H9 (cell line): ENCODE data around the gene PPT1. TPM values are rescaled to one million over a fixed set of nuclear protein-coding genes. Genes with fewer than 3 reads are reported as not detected.

Source experiments
- DNase-seq: peaks from one replicate; pipeline ENCODE4 v3.0.0-alpha.2; 2017
- H2AFZ ChIP-seq: one replicate; pipeline ENCODE4 v1.6.1; 2013; ENCODE audit warnings: mild to moderate bottlenecking, low read length, control low read depth, moderate library complexity
- H2AK5ac ChIP-seq: 2 replicates; pipeline ENCODE4 v1.6.1; 2013; ENCODE audit warnings: low read length, control low read depth, mixed read lengths; ENCODE audit not compliant: insufficient read length
- H2BK120ac ChIP-seq: one replicate; pipeline ENCODE4 v1.6.1; 2013; ENCODE audit warnings: low read depth, mild to moderate bottlenecking, low read length, control low read depth, inconsistent platforms; ENCODE audit not compliant: poor library complexity, severe bottlenecking
- H2BK12ac ChIP-seq: 2 replicates; pipeline ENCODE4 v1.6.1; 2013; ENCODE audit warnings: low read length, control low read depth, mixed read lengths, low read depth; ENCODE audit not compliant: insufficient read length
- H2BK15ac ChIP-seq: 2 replicates; pipeline ENCODE4 v1.6.1; 2013; ENCODE audit warnings: low read depth, low read length, control low read depth
- H2BK20ac ChIP-seq: one replicate; pipeline ENCODE4 v1.6.1; 2013; ENCODE audit warnings: low read depth, mild to moderate bottlenecking, low read length, control low read depth, inconsistent platforms; ENCODE audit not compliant: poor library complexity, severe bottlenecking
- H2BK5ac ChIP-seq: 2 replicates; pipeline ENCODE4 v1.6.1; 2013; ENCODE audit warnings: low read length, control low read depth, mixed read lengths; ENCODE audit not compliant: insufficient read length
- H3K14ac ChIP-seq: 2 replicates; pipeline ENCODE4 v1.6.1; 2013; ENCODE audit warnings: low read length, control low read depth; ENCODE audit not compliant: insufficient read depth
- H3K18ac ChIP-seq: 2 replicates; pipeline ENCODE4 v1.6.1; 2013; ENCODE audit warnings: low read depth, mild to moderate bottlenecking, mixed read lengths, low read length, control low read depth; ENCODE audit not compliant: insufficient read length
- H3K23ac ChIP-seq: 2 replicates; pipeline ENCODE4 v1.6.1; 2013; ENCODE audit warnings: low read length, control low read depth, mixed read lengths, low read depth; ENCODE audit not compliant: insufficient read length
- H3K23me2 ChIP-seq: 2 replicates; pipeline ENCODE4 v1.6.1; 2013; ENCODE audit warnings: low read depth, mild to moderate bottlenecking, mixed read lengths, low read length, control low read depth; ENCODE audit not compliant: insufficient read length, poor library complexity, severe bottlenecking
- H3K27ac ChIP-seq: 2 replicates; pipeline ENCODE4 v1.5.1; 2013; ENCODE audit warnings: low read length, control low read depth, mixed read lengths, low read depth; ENCODE audit not compliant: insufficient read length
- H3K27me3 ChIP-seq: 2 replicates; pipeline ENCODE4 v1.6.1; 2013; ENCODE audit warnings: low read length, control low read depth, inconsistent platforms; ENCODE audit not compliant: insufficient read depth
- H3K4ac ChIP-seq: 2 replicates; pipeline ENCODE4 v1.6.1; 2013; ENCODE audit warnings: low read depth, mild to moderate bottlenecking, control low read depth, inconsistent platforms, low read length, moderate library complexity
- H3K4me1 ChIP-seq: 2 replicates; pipeline ENCODE4 v1.6.1; 2013; ENCODE audit warnings: low read length, control low read depth, inconsistent platforms; ENCODE audit not compliant: insufficient read depth
- H3K4me2 ChIP-seq: 2 replicates; pipeline ENCODE4 v1.6.1; 2013; ENCODE audit warnings: low read length, control low read depth, mixed read lengths; ENCODE audit not compliant: insufficient read length, insufficient read depth
- H3K56ac ChIP-seq: 2 replicates; pipeline ENCODE4 v1.6.1; 2013; ENCODE audit warnings: low read depth, mild to moderate bottlenecking, mixed read lengths, low read length, control low read depth; ENCODE audit not compliant: insufficient read length
- H3K79me1 ChIP-seq: 2 replicates; pipeline ENCODE4 v1.6.1; 2013; ENCODE audit warnings: low read depth, mild to moderate bottlenecking, moderate library complexity, low read length, control low read depth, inconsistent platforms; ENCODE audit not compliant: insufficient read depth, poor library complexity, severe bottlenecking
- H3K79me2 ChIP-seq: 2 replicates; pipeline ENCODE4 v1.6.1; 2013; ENCODE audit warnings: low read length, control low read depth, inconsistent platforms; ENCODE audit not compliant: insufficient read depth
- H3K9ac ChIP-seq: 2 replicates; pipeline ENCODE4 v1.6.1; 2013; ENCODE audit warnings: low read length, control low read depth, mixed read lengths; ENCODE audit not compliant: insufficient read length; ENCODE audit errors: extremely low read depth
- H3K9me3 ChIP-seq: one replicate; pipeline ENCODE4 v1.6.1; 2013; ENCODE audit warnings: low read depth, low read length, inconsistent platforms; ENCODE audit not compliant: control insufficient read depth
- H3T11ph ChIP-seq: one replicate; pipeline ENCODE4 v1.6.1; 2013; ENCODE audit warnings: mild to moderate bottlenecking, low read length, control low read depth, inconsistent platforms
- H4K20me1 ChIP-seq: one replicate; pipeline ENCODE4 v1.6.1; 2013; ENCODE audit not compliant: control insufficient read depth, insufficient read length, insufficient read depth
- H4K5ac ChIP-seq: 2 replicates; pipeline ENCODE4 v1.6.1; 2013; ENCODE audit warnings: low read depth, mild to moderate bottlenecking, mixed read lengths, low read length, control low read depth; ENCODE audit not compliant: insufficient read length
- H4K8ac ChIP-seq: replicated peaks from 2 replicates; pipeline ENCODE4 v1.6.1; 2013; ENCODE audit warnings: low read length, control low read depth, mixed read lengths, low read depth; ENCODE audit not compliant: insufficient read length
- H4K91ac ChIP-seq: 2 replicates; pipeline ENCODE4 v1.6.1; 2013; ENCODE audit warnings: low read depth, mild to moderate bottlenecking, moderate library complexity, mixed read lengths, low read length, control low read depth; ENCODE audit not compliant: insufficient read length
- H3K27ac Mint-ChIP-seq, 3 experiments: 2 replicates in 2 of 3; 3 replicates in 1 of 3; pipeline ENCODE4 v1.8.0; 2020 to 2021; ENCODE audit warnings: mixed read lengths in 3 of 3, mild to moderate bottlenecking in 1 of 3, moderate library complexity in 1 of 3
- H3K27me3 Mint-ChIP-seq: 2 replicates; pipeline ENCODE4 v1.8.0; 2021; ENCODE audit warnings: low read depth, mild to moderate bottlenecking, moderate library complexity, mixed read lengths
- H3K36me3 Mint-ChIP-seq, 3 experiments: 2 replicates in 2 of 3; 3 replicates in 1 of 3; pipeline ENCODE4 v1.8.0; 2020 to 2021; ENCODE audit warnings: low read depth in 3 of 3, mixed read lengths in 3 of 3; ENCODE audit not compliant: insufficient read depth in 1 of 3
- H3K4me1 Mint-ChIP-seq, 2 experiments: 2 replicates each; pipeline ENCODE4 v1.8.0; 2020; ENCODE audit warnings: mixed read lengths in 2 of 2
- H3K4me3 Mint-ChIP-seq, 2 experiments: 2 replicates in 1 of 2; 3 replicates in 1 of 2; pipeline ENCODE4 v1.8.0; 2020 to 2021; ENCODE audit warnings: mild to moderate bottlenecking in 2 of 2, mixed read lengths in 2 of 2, moderate library complexity in 1 of 2
- H3K9me3 Mint-ChIP-seq, 2 experiments: 2 replicates in 1 of 2; 3 replicates in 1 of 2; pipeline ENCODE4 v1.8.0; 2020; ENCODE audit warnings: mild to moderate bottlenecking in 2 of 2, mixed read lengths in 2 of 2, moderate library complexity in 1 of 2
- WGBS: extraction: QIAGEN DNeasy Blood & Tissue Kit; methylation state at CpG from one replicate; pipeline ENCODE4 v1.1.7; 2013; ENCODE audit warnings: missing lambda C conversion rate, low lambda C conversion rate, mixed read lengths; ENCODE audit not compliant: insufficient read length; ENCODE audit errors: extremely low coverage; 5-methylcytosine and 5-hydroxymethylcytosine counted together
- total RNA-seq: library from RNA; stranded (reverse); gene quantifications from 2 replicates; pipeline ENCODE4 v1.2.1, GENCODE V29; 2021
- TF ChIP-seq, protein P1 (sequence below): fragments of 200-600 bp; sonication (generic); conservative IDR thresholded peaks from 3 replicates; pipeline ENCODE4 v1.8.0; 2021; ENCODE audit warnings: antibody characterized with exemption, mild to moderate bottlenecking

The PPT1 gene
- total RNA-seq, 1 experiment from 2014 or later, result 109 TPM

GRCh38 chr1:40045766-40046165, 51.3 kb downstream of the PPT1 start:
- Histone ChIP-seq H2BK20ac (no peak overlapping the region), H2BK15ac (no peak overlapping the region), H3K4me1 (no peaks in the 10 kb centered on the region; the same call in none of the 2 replicates), H2AK5ac (no peak overlapping the region), H3K27ac (no peak overlapping the region), H3K9me3 (no peaks in the 10 kb centered on the region), H3K14ac (no peak overlapping the region), H3T11ph (no peak overlapping the region), H2BK12ac (no peak overlapping the region), H3K56ac (no peak overlapping the region), H3K4ac (no peak overlapping the region), H3K9ac (no peak overlapping the region), H3K4me2 (no peak overlapping the region), H2BK120ac (no peak overlapping the region), H3K23me2 (peaks cover 8% of the 10 kb centered on the region), H4K91ac (no peak overlapping the region), H4K8ac (no peak overlapping the region), H3K79me2 (peaks cover 38% of the 10 kb centered on the region), H4K5ac (no peak overlapping the region), H3K23ac (no peak overlapping the region), H3K18ac (no peak overlapping the region), H2BK5ac (no peak overlapping the region), H3K27me3 (no peaks in the 10 kb centered on the region), H3K79me1 (peaks cover 10% of the 10 kb centered on the region), H2AFZ (no peak overlapping the region), H4K20me1 (no peaks in the 10 kb centered on the region)
- H3K4me1 Mint-ChIP-seq, result peaks cover 10 to 14% of the 10 kb centered on the region in 2 experiments
- H3K4me3 Mint-ChIP-seq, result no peak overlapping the region
- no peaks in the 10 kb centered on the region for H3K9me3 Mint-ChIP-seq
- no peak for DNase-seq
- H3K27ac Mint-ChIP-seq, result no peak overlapping the region
- TF ChIP-seq, protein P1, sequence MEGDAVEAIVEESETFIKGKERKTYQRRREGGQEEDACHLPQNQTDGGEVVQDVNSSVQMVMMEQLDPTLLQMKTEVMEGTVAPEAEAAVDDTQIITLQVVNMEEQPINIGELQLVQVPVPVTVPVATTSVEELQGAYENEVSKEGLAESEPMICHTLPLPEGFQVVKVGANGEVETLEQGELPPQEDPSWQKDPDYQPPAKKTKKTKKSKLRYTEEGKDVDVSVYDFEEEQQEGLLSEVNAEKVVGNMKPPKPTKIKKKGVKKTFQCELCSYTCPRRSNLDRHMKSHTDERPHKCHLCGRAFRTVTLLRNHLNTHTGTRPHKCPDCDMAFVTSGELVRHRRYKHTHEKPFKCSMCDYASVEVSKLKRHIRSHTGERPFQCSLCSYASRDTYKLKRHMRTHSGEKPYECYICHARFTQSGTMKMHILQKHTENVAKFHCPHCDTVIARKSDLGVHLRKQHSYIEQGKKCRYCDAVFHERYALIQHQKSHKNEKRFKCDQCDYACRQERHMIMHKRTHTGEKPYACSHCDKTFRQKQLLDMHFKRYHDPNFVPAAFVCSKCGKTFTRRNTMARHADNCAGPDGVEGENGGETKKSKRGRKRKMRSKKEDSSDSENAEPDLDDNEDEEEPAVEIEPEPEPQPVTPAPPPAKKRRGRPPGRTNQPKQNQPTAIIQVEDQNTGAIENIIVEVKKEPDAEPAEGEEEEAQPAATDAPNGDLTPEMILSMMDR, result no peak
- H3K36me3 Mint-ChIP-seq, result peaks cover 15 to 42% (median 20%) of the 10 kb centered on the region in 3 experiments; a peak in 6 of 7 replicates
- H3K27me3 Mint-ChIP-seq, result no peaks in the 10 kb centered on the region
- WGBS, result no CpG with 5 or more reads among the region's 3 CpGs
